Measurements from ENCODE around the gene SACS. TPM values are rescaled to one million over a fixed set of nuclear protein-coding genes. Genes with fewer than 3 reads are reported as not detected.

The SACS gene
- total RNA-seq, 4 donors from 2014 or later, result 4.4 to 7.6 (median 5.5) TPM

DNA sequence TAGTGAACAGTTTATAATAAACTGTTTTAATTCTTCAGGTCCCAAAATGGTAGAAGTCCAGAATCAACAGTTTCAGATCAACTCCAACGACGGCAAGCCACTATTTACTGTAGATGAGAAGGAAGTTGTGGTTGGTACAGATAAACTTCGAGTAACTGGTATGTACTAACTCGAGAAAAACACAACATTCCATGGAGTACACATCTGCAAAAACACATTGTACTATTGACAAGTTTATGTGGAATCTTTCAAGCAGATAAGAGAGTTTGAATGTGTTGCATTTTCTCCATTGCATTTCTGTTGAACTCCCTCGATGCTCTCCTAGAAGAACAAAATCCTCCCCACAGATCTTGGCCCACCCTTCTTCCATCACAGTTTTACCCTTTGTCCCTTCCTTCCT, 154.2 kb downstream of the SACS start:
- in situ Hi-C loops (cut with MboI; ENCODE audit: low pct_ligation_motif_present in 1 of 4, low pct_unique_long_range_greater_than_20kb in 1 of 4, low sequenced_read_pairs in 3 of 4), result no loop called here
- Histone ChIP-seq H3K4me3 (no peak overlapping the region), H3K9me3 (no peaks in the 10 kb centered on the region), H3K4me1 (no peaks in the 10 kb centered on the region), H3K27ac (no peak overlapping the region), H3K36me3 (no peaks in the 10 kb centered on the region), H3K27me3 (no peaks in the 10 kb centered on the region)
- TF ChIP-seq, protein P1, sequence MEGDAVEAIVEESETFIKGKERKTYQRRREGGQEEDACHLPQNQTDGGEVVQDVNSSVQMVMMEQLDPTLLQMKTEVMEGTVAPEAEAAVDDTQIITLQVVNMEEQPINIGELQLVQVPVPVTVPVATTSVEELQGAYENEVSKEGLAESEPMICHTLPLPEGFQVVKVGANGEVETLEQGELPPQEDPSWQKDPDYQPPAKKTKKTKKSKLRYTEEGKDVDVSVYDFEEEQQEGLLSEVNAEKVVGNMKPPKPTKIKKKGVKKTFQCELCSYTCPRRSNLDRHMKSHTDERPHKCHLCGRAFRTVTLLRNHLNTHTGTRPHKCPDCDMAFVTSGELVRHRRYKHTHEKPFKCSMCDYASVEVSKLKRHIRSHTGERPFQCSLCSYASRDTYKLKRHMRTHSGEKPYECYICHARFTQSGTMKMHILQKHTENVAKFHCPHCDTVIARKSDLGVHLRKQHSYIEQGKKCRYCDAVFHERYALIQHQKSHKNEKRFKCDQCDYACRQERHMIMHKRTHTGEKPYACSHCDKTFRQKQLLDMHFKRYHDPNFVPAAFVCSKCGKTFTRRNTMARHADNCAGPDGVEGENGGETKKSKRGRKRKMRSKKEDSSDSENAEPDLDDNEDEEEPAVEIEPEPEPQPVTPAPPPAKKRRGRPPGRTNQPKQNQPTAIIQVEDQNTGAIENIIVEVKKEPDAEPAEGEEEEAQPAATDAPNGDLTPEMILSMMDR (IDR thresholded peaks at IDR 0.05), result no peak
- TF ChIP-seq POLR2A (IDR thresholded peaks at IDR 0.05) (no peak), POLR2AphosphoS5 (IDR thresholded peaks at IDR 0.05) (no peak)
- intact Hi-C loops (cut with DNase I; ENCODE audit: low total_unique reads), result no loop called here
- no peak for DNase-seq
- WGBS, 2 donors (ENCODE audit: low coverage in 1 of 2), result 51 to 60% methylated on average over 3 to 5 of the region's 5 CpGs

Other genes with a start within 250 kb of the SACS start
- gene TNFRSF19, start 136.7 kb upstream of the SACS start, total RNA-seq, result 1 to 10 TPM in 1 of 4 donors, under 1 TPM in 2, not detected in 1; 0.80 to 1.3 (median 0.96) TPM